ENCODE data around the gene FAM174C.

FAM174C gene

GRCh38 chr19:1327125-1327524 lies 51.8 kb downstream of the FAM174C start:
- no peak for DNase-seq

All from islet precursor cell (in vitro differentiated cells).